NCI-H460 (cell line): ENCODE results near the gene SBNO2. TPM values are rescaled to one million over a fixed set of nuclear protein-coding genes. Genes with fewer than 3 reads are reported as not detected.
"Not testable (repeated sequence)": the region's sequence is repeated elsewhere in the genome, so short reads cannot be mapped to it uniquely, and the experiment has no call there.

Experiments
- DNase-seq: peaks from one replicate; pipeline ENCODE4 v3.0.0-alpha.2; 2016; ENCODE audit warnings: low read depth; ENCODE audit errors: extremely low read depth
- total RNA-seq: library from RNA; depleted of rRNA; stranded (reverse); fragments of >200 nt; shearing (Covaris generic); gene quantifications from 2 replicates; pipeline ENCODE4 v1.2.3, GENCODE V29; 2014

Gene SBNO2
- total RNA-seq, 1 experiment from 2014 or later, result 28.0 TPM

- no peak for DNase-seq
Observed at GRCh38 chr19:1123885-1124677, 50.0 kb downstream of the SBNO2 start.

DNA sequence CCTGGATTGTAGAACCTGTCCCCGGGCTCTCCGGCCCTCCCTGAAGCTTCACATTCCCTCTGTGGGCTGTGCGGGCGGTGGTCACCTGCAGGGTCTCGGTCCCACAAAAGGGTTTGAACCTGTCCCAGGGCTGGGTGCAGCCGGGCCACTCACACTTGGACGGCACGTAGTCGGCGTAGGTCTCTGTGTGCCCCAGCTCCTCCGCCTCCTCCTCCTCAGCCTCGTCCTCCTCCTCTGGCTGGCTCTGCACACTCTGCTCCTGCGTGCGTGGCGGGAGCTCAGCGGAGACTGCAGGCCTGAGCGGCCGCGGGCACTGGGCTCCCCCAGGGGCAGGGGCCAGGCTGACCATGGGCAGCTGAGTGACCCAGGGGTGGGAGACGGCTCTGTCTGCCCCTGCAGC lies 50.7 kb downstream of the SBNO2 start:
- no peak for DNase-seq

GRCh38 chr19:1122972-1123363 lies 51.1 kb downstream of the SBNO2 start:
- peak; percentile 68 for DNase-seq

GRCh38 chr19:1122021-1122971 lies 51.8 kb downstream of the SBNO2 start:
- DNase-seq, result no peak

GRCh38 chr19:1121395-1121794 lies 52.7 kb downstream of the SBNO2 start:
- no peak for DNase-seq

DNA sequence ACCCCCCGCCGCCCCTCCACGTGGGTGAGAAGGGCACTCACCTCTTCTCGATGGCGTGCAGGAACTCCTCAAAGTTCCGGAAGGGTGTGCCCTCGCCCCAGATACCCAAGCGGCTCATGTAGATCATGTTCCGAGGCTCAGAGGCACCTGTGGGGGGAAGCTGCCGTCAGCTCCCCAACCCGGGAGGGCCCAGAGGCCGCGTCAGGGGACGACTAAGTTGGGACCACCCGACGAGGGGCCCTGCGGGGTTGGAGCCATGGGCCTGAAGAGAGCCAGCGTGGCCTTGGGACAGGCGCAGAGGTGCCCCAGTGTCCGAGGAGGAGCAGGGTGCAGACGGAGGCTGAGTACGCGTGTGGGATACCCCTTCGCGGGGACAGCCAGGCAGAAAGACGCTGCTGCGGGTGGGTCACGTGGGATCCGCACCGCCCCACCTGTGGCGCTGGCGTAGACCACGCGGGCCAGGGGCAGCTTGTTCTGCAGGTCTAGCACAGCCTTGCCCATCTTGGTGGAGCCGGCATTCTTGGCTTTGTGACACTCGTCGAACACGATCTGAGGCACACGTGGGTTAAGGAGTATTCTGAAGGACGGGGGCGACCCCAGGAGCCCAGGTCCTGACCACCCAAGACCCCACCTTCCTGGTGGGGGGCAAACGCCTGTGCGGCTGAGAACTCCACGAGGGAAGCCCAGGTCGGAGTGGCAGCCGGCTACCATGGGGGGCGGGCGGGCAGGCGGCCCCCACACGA lies 54.4 kb downstream of the SBNO2 start:
- no peak for DNase-seq

DNA sequence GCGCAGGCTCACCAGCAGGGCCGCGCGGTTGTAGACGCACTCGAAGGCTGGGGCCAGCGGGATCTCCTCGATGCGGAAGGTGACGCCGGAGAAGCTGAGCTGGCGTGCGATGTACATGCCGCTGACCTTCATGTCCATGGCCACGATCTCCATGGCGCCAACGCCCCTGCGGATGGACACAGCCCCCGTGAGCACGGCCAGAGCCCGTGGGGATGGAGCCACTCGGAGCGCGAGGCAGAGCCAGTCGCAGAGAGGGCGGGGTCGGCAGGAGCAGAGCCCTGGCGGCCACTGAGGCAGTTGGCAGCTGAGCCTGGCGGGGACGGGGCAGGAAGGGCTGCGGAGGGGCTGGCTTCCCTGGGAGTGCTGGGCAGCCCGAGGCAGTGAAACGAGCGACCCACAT lies 55.1 kb downstream of the SBNO2 start:
- DNase-seq, result no peak

- DNase-seq, result no peak
Observed at GRCh38 chr19:1117654-1118053, 56.4 kb downstream of the SBNO2 start.

- no peak for DNase-seq
Observed at GRCh38 chr19:1116726-1117581, 57.1 kb downstream of the SBNO2 start.

DNA sequence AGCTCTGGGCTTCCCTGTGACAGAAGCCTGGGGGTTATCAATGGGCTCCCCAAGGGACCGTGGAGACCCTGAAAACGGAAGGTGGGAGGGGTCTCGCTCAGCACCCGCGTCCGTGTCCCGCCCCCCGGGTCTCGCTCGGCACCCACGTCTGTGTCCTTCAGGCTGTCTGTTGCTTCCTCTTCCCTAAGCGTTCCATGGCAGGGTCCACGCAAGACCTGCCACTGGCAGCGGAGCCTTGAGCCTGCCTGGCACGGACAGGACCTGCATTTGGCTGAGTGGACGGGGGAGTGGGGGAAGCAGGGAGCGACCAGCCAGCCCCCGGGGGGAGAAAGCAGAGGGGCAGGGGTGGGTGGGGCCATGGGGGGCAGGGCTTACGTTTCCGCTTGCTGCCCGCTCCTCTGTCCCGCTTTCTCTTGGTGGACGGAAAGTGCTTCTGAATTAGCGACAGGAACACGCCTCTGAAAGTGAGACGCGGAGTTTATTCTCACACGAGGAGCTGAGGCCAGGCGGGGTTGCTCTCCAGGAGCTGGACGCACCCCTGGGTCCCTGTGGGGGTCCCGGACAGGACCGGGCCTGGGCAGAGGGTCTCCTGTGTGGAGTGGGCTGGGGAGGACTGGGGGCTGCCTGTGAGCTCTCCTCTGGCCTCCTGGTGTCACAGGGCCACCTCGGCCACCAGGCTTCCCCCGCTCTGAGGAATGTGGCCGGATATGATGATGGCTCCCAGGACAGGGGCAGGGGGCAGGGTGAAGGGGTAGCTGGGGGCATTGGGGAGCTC lies 58.2 kb downstream of the SBNO2 start:
- no peak for DNase-seq

DNA sequence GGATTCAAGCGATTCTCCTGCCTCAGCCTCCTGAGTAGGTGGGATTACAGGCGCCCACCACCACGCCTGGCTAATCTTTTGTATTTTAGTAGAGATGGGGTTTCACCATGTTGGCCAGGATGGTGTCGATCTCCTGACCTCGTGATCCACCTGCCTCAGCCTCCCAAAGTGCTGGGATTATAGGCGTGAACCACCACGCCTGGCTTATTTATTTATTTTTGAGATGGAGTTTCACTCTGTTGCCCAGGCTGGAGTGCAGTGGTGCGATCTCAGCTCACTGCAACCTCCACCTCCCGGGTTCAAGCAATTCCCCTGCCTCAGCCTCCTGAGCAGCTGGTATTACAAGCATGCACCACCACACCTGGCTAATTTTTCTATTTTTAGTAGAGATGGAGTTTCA lies 59.3 kb downstream of the SBNO2 start:
- not testable (repeated sequence) for DNase-seq

DNA sequence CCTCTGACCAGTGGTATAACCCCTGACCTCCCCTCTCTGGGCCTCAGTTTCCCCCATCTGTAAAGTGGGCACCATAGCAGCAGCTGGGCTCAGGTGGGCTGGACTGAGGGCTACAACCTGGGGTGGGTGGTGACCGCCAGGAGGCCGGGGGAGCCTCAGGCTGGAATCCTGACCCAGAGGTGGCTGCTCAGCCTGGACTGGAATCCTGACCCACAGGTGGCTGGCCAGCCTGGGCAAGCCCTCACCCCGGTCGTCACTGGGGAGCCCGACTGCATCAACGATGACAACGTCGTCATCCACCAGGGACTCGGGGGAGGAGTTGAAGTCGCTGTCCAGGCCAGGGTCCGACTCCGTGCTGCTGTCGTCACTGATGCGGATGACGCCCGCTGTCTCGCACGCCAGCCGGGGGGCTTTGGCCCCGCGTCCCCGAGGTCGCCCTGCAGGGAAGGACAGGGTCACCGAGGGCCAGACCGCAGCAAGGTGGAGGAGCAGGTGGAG lies 60.0 kb downstream of the SBNO2 start:
- DNase-seq, result no peak

GRCh38 chr19:1113030-1113985 lies 60.8 kb downstream of the SBNO2 start:
- peak; percentile 69 for DNase-seq

DNA sequence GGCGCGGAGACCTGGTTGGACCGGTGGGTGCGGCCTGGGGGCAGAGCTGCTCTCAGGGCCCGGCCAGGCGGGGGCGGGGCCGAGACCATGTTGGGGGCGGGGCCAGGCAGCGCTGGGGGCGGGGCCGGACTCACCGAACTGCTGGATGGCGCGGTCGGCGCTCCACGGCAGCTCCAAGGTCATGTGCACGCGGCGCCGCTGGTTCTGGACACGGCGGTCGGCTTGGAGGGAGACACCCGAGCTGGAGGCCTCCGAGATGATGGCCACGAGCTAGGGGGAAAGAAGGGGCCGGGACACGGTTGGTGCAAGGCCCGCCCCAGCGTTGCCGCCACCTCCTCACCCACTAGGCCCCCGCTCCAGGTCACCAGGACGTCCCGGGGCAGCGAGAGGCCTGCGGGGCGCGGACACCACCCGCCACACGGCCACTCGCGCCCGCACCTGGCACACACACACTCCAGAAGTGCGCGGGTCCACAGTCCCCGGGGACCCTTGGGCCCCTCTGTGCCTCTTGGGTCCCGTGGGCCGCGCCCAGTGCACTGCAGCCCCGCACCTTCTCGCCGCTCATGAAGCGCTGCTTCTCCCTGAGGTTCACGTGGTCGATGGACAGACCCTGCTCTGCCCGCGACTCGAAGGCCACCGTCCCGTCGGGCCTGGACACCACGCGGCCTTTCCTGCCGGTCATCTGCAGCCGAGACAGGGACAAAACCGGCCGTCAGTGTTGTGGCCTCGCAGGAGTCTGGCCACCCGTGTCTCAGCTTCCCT lies 61.6 kb downstream of the SBNO2 start:
- DNase-seq, result no peak

GRCh38 chr19:1111641-1112267 lies 62.3 kb downstream of the SBNO2 start:
- no peak for DNase-seq

- no peak for DNase-seq
Observed at GRCh38 chr19:1110809-1111640, 63.0 kb downstream of the SBNO2 start.
